T-helper 2 cell treated with Interferon-gamma antibody and Interleukin-4, amounts not matched to agents 5 μg/mL and 100 μg/mL, for 36 hours (primary cell): Measurements from ENCODE around the gene KRT79.
A peak's percentile ranks its signal among the peaks of the same experiment; 100 is the strongest.
"Not testable (repeated sequence)": the region's sequence is repeated elsewhere in the genome, so short reads cannot be mapped to it uniquely, and the experiment has no call there.

ENCODE experiments used
- DNase-seq: peaks from one replicate; pipeline ENCODE4 v3.0.0; 2021; ENCODE audit warnings: low spot score
- H3K27ac Mint-ChIP-seq: one replicate; pipeline ENCODE4 v1.8.0; 2021; ENCODE audit warnings: mild to moderate bottlenecking, mixed read lengths
- H3K27me3 Mint-ChIP-seq: one replicate; pipeline ENCODE4 v1.8.0; 2021; ENCODE audit warnings: low read depth, mixed read lengths
- H3K36me3 Mint-ChIP-seq: one replicate; pipeline ENCODE4 v1.8.0; 2021; ENCODE audit warnings: low read depth, mixed read lengths
- H3K4me1 Mint-ChIP-seq: one replicate; pipeline ENCODE4 v1.8.0; 2021; ENCODE audit warnings: low read depth, mixed read lengths
- H3K4me3 Mint-ChIP-seq: one replicate; pipeline ENCODE4 v1.8.0; 2022; ENCODE audit warnings: mild to moderate bottlenecking, moderate library complexity, mixed read lengths
- H3K9me3 Mint-ChIP-seq: one replicate; pipeline ENCODE4 v1.8.0; 2021; ENCODE audit warnings: mixed read lengths

Gene KRT79

GRCh38 chr12:52870361-52871290, 36.5 kb upstream of the KRT79 start:
- peak; percentile 60 for DNase-seq
- peaks cover 11% of the 10 kb centered on the region for H3K27me3 Mint-ChIP-seq
- H3K36me3 Mint-ChIP-seq = no peaks in the 10 kb centered on the region
- H3K9me3 Mint-ChIP-seq = no peaks in the 10 kb centered on the region
- H3K4me1 Mint-ChIP-seq = peaks cover 21% of the 10 kb centered on the region
- no peak overlapping the region for H3K27ac Mint-ChIP-seq
- no peak overlapping the region for H3K4me3 Mint-ChIP-seq

DNA sequence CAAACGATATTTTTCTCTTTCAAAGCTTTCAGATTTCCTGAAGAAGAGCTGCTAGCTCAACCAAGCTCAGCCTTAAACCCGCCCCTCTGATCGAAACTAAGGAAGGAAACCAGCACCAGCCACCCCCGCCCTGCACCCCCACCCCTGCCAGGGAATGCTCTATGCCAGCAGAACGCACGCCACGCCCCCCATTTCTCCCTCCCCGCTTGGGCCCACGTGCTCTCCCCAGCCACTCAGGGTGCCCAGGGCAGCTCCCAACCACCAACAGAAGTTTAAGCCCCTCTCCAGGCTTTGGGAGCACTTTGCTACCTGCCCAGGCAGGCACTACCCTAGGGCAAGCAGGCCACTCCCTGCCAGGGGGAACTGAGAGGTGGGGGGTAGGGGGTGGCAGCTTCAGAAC, 33.5 kb upstream of the KRT79 start:
- no peak overlapping the region for H3K27ac Mint-ChIP-seq

DNA sequence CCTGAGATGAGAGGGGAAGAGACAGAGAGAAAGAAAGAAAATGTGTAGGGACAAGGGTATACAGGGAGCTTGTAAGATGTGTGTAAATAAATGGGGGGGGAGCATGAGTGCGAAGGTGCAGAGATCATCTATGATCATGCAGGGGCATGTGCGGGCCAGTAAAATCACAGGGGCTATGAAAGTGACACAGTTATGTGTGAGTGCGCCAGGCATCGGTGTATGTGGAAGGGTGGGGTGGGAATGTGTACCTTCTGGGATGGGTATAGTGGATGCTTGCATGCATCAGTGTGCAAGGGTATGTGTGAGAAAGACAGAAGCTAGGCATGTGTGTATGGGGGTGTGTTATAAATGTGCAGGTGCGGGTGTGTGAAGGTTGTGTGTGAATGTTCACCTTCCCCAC, 33.0 kb upstream of the KRT79 start:
- Mint-ChIP-seq H3K27me3 (no peaks in the 10 kb centered on the region), H3K4me3 (no peak overlapping the region), H3K36me3 (no peaks in the 10 kb centered on the region), H3K9me3 (no peaks in the 10 kb centered on the region), H3K4me1 (peaks cover 7% of the 10 kb centered on the region), H3K27ac (no peak overlapping the region)
- DNase-seq = no peak

More for the DNA sequence above, 33.5 kb upstream of the KRT79 start:
- Mint-ChIP-seq H3K9me3 (no peaks in the 10 kb centered on the region), H3K4me1 (peaks cover 7% of the 10 kb centered on the region), H3K36me3 (no peaks in the 10 kb centered on the region), H3K27me3 (no peaks in the 10 kb centered on the region), H3K4me3 (no peak overlapping the region)
- DNase-seq = no peak

DNA sequence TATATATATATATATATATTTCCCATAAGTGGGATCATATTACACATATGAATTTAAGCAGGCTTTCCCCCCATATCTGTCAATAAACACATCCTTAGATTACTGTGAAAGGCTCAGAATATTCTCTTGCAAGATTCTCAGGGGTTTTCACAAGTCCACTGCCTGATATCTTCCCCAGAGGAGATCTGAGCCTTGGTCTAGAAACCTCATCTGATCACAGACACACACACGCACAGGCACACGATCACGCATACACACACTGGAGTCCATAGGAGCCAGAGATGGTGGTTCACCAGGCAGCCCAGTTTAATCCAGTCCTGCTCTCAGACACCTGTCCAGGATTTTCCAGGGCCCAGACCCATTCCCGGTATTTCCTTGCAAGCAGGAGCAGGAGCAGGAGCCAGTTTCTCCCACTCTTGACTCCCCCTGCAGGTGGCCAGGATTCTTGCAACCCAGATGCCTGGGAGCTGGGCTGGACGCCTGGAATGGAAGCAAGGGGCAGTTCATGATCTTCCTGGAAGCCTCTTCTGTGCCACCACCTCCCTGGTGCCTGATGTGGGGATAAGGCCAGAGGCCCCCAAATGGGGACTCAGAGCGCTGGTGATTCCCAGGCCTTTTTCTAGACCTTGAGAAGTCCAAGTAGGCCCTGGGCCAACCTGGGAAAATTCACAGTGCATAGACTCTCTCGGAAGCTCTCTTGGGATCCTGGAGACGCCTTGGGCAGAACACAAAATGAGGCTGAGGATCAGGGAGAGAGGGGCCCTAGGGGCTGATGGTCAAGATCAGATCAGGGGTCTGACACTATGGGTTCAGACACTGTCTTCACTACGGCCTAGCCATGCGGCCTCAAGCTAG, 31.2 kb upstream of the KRT79 start:
- Mint-ChIP-seq H3K9me3 (no peaks in the 10 kb centered on the region), H3K27ac (no peak overlapping the region), H3K4me1 (peaks cover 7% of the 10 kb centered on the region), H3K4me3 (no peak overlapping the region), H3K27me3 (no peaks in the 10 kb centered on the region), H3K36me3 (no peaks in the 10 kb centered on the region)
- no peak for DNase-seq

GRCh38 chr12:52862023-52862422, 27.9 kb upstream of the KRT79 start:
- no peak for DNase-seq
- H3K4me3 Mint-ChIP-seq = no peak overlapping the region
- H3K27ac Mint-ChIP-seq = no peak overlapping the region
- H3K9me3 Mint-ChIP-seq = no peaks in the 10 kb centered on the region
- peaks cover 1% of the 10 kb centered on the region for H3K4me1 Mint-ChIP-seq
- no peaks in the 10 kb centered on the region for H3K36me3 Mint-ChIP-seq
- H3K27me3 Mint-ChIP-seq = no peaks in the 10 kb centered on the region

DNA sequence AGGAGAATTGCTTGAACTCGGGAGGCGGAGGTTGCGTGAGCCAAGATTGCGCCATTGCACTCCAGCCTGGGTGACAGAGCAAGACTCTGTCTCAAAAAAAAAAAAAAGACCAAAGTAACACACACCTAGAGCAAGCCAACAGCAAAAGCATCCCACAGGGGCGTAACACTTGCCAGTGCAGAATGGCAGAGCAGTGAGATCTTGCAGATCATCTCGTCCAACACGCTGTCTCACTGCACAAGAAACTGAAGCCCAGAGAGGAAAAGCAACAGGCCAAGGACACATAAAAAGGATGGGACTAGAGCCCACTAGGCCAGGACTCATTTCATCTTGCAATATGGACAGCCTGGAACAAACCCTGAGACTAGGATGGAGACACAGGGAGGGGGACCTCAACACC, 27.4 kb upstream of the KRT79 start:
- peaks cover 3% of the 10 kb centered on the region for H3K27me3 Mint-ChIP-seq
- H3K4me3 Mint-ChIP-seq = no peak overlapping the region
- H3K36me3 Mint-ChIP-seq = no peaks in the 10 kb centered on the region
- H3K27ac Mint-ChIP-seq = no peak overlapping the region
- DNase-seq = no peak
- no peaks in the 10 kb centered on the region for H3K9me3 Mint-ChIP-seq
- H3K4me1 Mint-ChIP-seq = no peaks in the 10 kb centered on the region

- H3K4me1 Mint-ChIP-seq = no peaks in the 10 kb centered on the region
- H3K4me3 Mint-ChIP-seq = no peak overlapping the region
- H3K9me3 Mint-ChIP-seq = no peaks in the 10 kb centered on the region
- H3K27me3 Mint-ChIP-seq = peaks cover 8% of the 10 kb centered on the region
- DNase-seq = no peak
- H3K36me3 Mint-ChIP-seq = no peaks in the 10 kb centered on the region
- no peak overlapping the region for H3K27ac Mint-ChIP-seq
Observed at GRCh38 chr12:52860102-52860823, 26.2 kb upstream of the KRT79 start.

GRCh38 chr12:52857500-52857899, 23.4 kb upstream of the KRT79 start:
- no peak overlapping the region for H3K4me3 Mint-ChIP-seq
- peaks cover 23% of the 10 kb centered on the region for H3K27me3 Mint-ChIP-seq
- H3K27ac Mint-ChIP-seq = no peak overlapping the region
- H3K4me1 Mint-ChIP-seq = no peaks in the 10 kb centered on the region
- no peaks in the 10 kb centered on the region for H3K36me3 Mint-ChIP-seq
- no peaks in the 10 kb centered on the region for H3K9me3 Mint-ChIP-seq
- DNase-seq = no peak

- no peaks in the 10 kb centered on the region for H3K36me3 Mint-ChIP-seq
- peaks cover 30% of the 10 kb centered on the region for H3K27me3 Mint-ChIP-seq
- H3K4me3 Mint-ChIP-seq = no peak overlapping the region
- DNase-seq = no peak
- H3K4me1 Mint-ChIP-seq = no peaks in the 10 kb centered on the region
- H3K9me3 Mint-ChIP-seq = no peaks in the 10 kb centered on the region
- H3K27ac Mint-ChIP-seq = no peak overlapping the region
Observed at GRCh38 chr12:52856787-52857186, 22.7 kb upstream of the KRT79 start.

GRCh38 chr12:52856077-52856476, 22.0 kb upstream of the KRT79 start:
- H3K4me1 Mint-ChIP-seq, H3K9me3 Mint-ChIP-seq, DNase-seq, H3K4me3 Mint-ChIP-seq, H3K27ac Mint-ChIP-seq, H3K36me3 Mint-ChIP-seq: not testable (repeated sequence)
- peaks cover 30% of the 10 kb centered on the region for H3K27me3 Mint-ChIP-seq

DNA sequence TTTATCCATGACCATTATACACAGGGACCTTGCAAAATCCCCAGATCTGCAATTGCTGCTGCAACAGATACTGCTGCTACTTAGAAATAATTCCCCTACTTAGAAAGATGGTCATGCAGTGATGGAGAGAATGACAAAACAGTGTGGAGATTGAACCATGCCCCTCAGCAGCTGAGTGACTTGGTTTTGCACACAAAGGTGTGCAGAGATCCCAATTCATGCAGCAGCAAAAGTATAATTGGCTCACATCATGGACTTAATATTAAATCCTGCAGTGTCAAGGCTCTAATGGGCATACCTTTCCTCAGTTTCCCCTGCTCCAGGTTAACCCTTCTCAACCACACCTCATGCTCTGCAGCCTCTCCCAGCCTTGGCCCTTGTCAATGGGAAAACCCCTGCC, 17.7 kb upstream of the KRT79 start:
- Mint-ChIP-seq H3K27me3 (peaks cover 31% of the 10 kb centered on the region), H3K27ac (no peak overlapping the region), H3K9me3 (no peaks in the 10 kb centered on the region), H3K36me3 (no peaks in the 10 kb centered on the region), H3K4me3 (no peak overlapping the region), H3K4me1 (no peaks in the 10 kb centered on the region)
- no peak for DNase-seq

DNA sequence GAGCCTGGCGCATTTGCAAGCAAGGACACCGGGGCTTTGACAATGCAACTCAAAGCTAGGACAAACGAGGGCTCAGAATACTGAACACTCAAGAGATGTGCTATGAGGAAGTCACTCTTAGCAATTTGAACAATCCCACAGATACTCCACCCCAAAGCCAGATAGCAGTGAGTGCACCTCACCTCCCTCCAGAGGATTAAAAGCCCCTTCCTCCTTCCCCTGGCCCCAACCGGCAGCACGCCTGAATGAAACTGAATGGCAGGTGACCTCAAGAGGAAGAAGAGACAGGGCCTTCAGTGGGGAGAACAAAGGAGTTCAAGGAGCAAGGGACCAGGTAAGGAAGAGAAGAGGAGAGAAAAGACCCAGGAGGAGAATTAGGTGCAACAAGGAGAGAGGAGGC, 16.6 kb upstream of the KRT79 start:
- no peaks in the 10 kb centered on the region for H3K9me3 Mint-ChIP-seq
- H3K4me1 Mint-ChIP-seq = no peaks in the 10 kb centered on the region
- peaks cover 29% of the 10 kb centered on the region for H3K27me3 Mint-ChIP-seq
- no peaks in the 10 kb centered on the region for H3K36me3 Mint-ChIP-seq
- no peak overlapping the region for H3K4me3 Mint-ChIP-seq
- no peak overlapping the region for H3K27ac Mint-ChIP-seq
- DNase-seq = no peak

- no peaks in the 10 kb centered on the region for H3K36me3 Mint-ChIP-seq
- H3K27ac Mint-ChIP-seq = no peak overlapping the region
- DNase-seq = no peak
- no peak overlapping the region for H3K4me3 Mint-ChIP-seq
- H3K4me1 Mint-ChIP-seq = no peaks in the 10 kb centered on the region
- no peaks in the 10 kb centered on the region for H3K9me3 Mint-ChIP-seq
- H3K27me3 Mint-ChIP-seq = peaks cover 18% of the 10 kb centered on the region
Observed at GRCh38 chr12:52849511-52849910, 15.4 kb upstream of the KRT79 start.
